ENCODE measurements around the gene FGD5. TPM values are rescaled to one million over a fixed set of nuclear protein-coding genes. Genes with fewer than 3 reads are reported as not detected.

FGD5 gene, protein sequence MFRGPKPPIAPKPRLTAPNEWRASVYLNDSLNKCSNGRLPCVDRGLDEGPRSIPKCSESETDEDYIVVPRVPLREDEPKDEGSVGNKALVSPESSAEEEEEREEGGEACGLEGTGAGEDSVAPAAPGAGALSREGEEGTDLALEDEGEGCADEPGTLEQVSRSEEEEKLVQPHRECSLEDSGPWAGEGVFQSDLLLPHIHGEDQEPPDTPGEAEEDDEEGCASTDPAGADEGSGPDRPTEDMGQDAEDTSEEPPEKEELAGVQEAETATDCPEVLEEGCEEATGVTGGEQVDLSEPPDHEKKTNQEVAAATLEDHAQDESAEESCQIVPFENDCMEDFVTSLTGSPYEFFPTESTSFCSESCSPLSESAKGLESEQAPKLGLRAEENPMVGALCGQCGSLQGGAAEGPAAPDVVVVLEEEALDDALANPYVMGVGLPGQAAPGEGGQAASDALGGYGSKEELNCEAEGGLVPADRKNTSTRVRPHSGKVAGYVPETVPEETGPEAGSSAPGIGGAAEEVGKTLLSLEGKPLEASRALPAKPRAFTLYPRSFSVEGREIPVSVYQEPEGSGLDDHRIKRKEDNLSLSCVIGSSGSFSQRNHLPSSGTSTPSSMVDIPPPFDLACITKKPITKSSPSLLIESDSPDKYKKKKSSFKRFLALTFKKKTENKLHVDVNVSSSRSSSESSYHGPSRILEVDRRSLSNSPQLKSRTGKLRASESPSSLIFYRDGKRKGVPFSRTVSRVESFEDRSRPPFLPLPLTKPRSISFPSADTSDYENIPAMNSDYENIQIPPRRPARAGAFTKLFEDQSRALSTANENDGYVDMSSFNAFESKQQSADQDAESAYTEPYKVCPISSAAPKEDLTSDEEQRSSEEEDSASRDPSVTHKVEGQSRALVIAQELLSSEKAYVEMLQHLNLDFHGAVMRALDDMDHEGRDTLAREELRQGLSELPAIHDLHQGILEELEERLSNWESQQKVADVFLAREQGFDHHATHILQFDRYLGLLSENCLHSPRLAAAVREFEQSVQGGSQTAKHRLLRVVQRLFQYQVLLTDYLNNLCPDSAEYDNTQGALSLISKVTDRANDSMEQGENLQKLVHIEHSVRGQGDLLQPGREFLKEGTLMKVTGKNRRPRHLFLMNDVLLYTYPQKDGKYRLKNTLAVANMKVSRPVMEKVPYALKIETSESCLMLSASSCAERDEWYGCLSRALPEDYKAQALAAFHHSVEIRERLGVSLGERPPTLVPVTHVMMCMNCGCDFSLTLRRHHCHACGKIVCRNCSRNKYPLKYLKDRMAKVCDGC (N-terminal part only)
- 3.4 TPM for total RNA-seq

DNA sequence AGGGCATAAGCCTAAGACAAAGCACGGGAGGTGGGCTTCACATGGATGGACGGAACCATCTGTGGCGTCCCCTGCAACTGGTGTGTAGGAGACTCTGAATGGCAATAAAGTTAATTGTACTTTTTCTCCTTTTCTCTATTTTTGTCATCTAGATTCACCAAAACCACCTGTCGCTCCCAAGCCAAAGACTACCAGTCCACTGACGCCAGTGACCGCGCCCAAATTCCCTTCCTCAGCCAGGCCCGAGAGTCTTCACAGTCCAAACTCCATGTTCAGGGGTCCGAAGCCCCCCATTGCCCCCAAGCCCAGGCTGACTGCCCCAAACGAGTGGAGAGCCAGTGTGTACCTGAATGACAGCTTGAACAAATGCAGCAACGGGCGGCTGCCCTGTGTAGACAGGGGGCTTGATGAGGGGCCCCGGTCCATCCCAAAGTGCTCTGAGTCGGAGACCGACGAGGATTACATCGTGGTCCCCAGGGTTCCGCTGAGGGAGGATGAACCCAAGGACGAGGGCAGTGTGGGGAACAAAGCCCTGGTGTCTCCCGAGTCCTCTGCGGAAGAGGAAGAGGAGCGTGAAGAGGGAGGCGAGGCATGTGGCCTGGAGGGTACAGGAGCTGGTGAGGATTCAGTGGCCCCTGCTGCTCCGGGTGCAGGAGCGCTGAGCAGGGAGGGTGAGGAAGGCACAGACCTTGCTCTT lies at the start of gene FGD5:
TSS of gene FGD5 (plus strand) at position 159 of the 697 bp plus-strand sequence. CDS start at position 269, 110 bp downstream.

DNA sequence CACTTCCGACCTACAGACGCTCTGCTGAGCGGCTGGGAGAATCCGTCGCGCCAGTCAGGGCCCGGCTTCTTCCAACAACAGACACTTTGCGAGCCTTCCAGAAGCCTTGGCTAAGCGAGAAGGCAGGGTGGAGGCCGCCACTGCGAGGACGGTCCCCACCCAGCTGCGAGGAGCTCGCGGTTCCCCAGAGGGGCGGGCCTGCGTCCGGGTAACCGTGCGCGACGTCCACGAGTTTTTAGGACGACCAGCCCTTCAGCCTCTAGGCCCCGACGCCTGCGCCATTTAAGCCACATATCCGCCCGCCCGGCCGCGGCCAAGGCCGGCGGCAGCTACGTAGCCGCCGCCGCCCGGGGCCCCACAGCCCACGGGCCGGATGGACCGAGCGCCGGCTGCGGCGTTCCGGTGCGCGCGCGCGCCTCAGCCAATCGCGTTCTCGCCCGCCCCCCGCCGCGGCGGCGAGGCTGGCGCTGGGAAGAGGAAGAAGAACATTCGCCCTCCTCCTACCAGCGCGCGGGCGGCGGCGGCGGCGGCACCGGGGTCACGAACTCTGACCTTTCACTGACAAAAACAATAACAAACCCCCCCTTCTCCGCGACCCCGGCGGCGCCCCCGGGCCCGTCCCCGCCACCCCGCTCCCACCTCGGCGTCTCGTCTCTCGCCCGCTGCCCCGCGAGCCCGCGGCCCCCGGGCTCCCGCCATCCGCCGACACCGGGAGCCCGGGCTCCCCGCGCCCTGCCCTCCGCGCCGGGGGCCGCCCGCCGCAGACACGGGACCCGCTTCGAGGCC lies 128.5 kb downstream of the FGD5 start, which contains the start of gene NR2C2:
TSS of gene NR2C2 (plus strand) at position 484 of the 786 bp plus-strand sequence. CDS start 56,332 bp downstream, outside the sequence.

Other genes with a start within 250 kb of the FGD5 start
- 25.4 TPM for gene CCDC174, start 167.2 kb upstream of the FGD5 start, total RNA-seq
- 0.31 TPM for gene C3orf20, start 143.8 kb upstream of the FGD5 start, total RNA-seq
- 134 TPM for gene NR2C2, start 128.6 kb downstream of the FGD5 start, total RNA-seq
- gene MRPS25, start 246.4 kb downstream of the FGD5 start, total RNA-seq = 47.9 TPM

Measured in parietal lobe (tissue), 1 donor.